GM19395 (cell line): Measurements from ENCODE around the gene GNB1.
"Not testable (repeated sequence)": the region's sequence is repeated elsewhere in the genome, so short reads cannot be mapped to it uniquely, and the experiment has no call there.

Experiments used
- ATAC-seq: cut with Tn5 transposase; IDR thresholded peaks from one replicate; pipeline ENCODE4 v1.9.1; 2021; ENCODE audit warnings: mild to moderate bottlenecking, moderate library complexity; ENCODE audit not compliant: unreplicated experiment

GNB1 gene

GRCh38 chr1:1861761-1862310, 29.1 kb downstream of the GNB1 start:
- not testable (repeated sequence) for ATAC-seq

GRCh38 chr1:1861339-1861730, 29.6 kb downstream of the GNB1 start:
- no peak for ATAC-seq

DNA sequence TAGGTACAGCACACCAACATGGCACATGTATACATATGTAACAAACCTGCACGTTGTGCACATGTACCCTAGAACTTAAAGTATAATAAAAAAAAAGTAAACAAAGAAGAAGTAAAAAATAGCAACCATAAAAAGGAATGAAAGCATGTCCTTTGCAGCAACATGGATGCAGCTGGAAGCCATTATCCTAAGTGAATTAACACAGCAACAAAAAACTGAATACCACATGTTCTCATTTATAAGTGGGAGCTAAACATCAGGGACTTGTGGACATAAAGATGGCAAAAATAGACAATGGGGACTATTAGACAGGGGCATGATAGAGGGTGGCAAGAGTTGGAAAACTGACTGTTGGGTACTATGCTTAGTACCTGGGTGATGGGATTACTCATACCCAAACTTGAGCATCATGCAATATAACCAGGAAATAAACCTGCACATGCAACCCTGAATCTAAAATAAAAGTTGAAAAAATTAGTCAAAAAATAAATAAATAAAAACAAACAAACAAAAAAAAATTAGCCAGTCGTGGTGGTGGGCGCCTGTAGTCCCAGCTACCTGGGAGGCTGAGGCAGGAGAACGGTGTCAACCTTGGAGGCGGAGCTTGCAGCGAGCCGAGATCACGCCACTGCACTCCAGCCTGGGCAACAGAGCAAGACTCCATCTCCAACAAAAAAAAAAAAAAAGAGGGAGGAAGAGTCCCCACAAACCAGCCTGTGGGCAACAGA, 30.8 kb downstream of the GNB1 start:
- not testable (repeated sequence) for ATAC-seq

- ATAC-seq = no peak
Observed at GRCh38 chr1:1858382-1859086, 32.4 kb downstream of the GNB1 start.

DNA sequence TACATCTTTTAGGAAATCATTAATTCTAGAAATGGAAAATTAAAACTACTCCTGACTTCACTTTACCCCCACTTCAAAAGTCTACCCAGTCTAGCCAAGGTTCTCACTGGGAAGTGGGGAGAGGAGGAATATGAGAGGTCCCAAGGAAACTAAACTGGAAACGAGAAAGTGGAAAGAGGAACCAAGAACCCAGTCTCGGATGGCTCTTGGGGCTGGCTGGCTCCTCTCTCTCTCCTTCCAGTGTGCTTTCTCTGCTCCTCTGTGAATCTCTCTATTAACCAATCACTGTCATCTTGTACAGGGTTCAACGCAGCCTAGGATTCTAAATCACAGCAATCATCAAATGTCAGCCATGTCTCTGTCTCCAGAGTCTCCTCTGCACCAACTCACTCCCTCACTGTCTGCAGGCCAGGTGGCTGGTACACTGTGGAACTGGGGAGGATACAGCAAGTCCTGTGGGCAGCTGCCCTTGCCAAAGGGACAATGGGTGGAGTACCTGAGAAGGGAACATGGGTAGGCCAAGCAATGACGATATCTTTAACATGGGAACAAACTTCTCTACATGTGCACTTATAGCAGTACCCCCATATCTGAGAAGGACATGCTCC, 33.7 kb downstream of the GNB1 start:
- no peak for ATAC-seq

DNA sequence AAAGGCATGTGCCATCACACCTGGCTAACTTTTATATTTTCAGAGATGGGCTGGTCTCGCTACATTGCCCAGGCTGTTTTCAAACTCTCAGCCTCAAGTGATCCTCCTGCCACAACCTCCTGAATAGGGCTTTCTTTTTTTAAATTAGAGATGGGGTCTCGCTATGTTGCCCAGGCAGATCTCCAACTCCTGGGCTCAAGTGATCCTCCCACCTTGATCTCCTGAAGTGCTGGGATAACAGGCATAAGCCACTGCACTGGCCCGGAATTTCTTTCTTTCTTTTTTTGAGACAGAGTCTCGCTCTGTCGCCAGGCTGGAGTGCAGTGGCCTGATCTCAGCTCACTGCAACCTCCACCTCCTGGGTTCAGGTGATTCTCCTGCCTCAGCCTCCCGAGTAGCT, 34.7 kb downstream of the GNB1 start:
- ATAC-seq = not testable (repeated sequence)

GRCh38 chr1:1853593-1854257, 37.2 kb downstream of the GNB1 start:
- ATAC-seq = no peak

DNA sequence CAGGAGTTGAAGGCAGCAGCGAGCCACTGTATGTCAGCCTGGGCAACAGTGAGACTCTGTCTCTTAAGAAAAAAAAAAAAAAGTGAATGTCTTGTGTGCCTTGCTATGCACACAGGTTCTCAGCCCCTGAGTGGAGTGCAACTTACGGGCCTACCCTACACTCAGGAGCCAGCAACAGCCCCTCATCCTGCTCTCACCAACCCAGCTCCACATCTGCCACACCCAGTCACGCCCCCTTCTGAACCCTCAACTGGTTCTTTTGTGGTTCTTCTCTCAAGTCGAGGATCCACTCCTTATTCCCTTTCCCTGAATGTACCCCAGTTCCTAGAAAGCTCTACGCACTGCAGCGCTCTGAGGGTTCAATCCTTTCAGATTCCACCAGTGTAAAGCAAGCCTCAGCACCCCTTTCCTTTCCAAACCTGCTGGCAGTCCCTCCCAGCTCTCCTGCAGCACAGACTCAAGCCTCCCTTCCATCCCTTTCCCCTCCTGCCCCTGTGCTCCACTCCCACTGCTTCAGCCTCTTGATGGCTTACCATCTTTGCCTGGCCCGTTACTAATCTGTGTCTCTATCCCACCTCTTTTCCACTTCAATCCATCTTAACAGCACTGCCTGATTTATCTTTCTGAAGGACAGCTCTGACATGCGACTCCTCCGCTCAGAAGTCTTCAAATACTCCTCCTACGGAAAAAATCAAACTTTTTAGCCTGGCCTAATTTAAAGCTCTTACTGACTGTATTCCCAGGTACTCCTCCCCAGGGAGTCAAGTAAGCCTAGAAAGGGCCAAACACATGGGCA, 38.1 kb downstream of the GNB1 start:
- no peak for ATAC-seq

DNA sequence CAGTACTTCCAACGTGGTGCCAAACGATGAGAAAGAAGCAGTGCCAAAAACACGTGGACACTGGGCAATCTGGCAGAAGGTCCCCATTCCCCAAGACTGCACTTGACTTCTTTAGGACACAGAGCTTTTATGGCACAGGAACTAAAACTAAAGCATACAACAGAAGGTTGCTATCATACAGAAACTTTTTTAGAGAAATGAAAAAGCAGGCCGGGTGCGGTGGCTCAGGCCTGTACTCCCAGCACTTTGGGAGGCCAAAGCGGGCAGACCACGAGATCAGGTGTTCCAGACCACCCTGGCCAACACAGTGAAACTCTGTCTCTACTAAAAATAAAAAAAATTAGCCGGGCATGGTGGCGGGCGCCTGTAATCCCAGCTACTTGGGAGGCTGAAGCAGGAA, 43.0 kb downstream of the GNB1 start:
- ATAC-seq = no peak

GRCh38 chr1:1847061-1847850, 43.6 kb downstream of the GNB1 start:
- ATAC-seq = no peak

DNA sequence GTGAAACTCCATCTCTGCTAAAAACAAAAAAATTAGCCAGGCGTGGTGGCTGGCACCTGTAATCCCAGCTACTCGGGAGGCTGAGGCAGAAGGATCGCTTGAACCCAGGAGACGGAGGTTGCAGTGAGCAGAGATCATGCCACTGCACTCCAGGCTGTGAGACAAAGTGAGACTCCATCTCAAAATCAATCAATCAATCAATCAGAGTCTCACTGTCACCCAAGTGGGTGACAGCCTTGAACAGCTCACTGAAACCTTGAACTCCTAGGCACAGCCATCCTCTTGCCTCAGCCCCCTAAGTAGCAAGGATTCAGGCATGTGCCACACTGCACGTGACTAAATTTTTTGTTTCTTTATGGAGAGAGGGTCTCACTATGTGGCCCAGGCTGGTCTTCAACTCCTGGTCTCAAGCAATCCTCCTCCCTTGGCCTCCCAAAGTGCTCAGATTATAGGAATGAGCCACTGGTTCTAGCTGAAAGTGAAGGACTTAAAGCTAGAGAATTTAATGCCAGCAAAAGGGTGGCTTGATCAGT, 44.4 kb downstream of the GNB1 start:
- ATAC-seq = no peak

- no peak for ATAC-seq
Observed at GRCh38 chr1:1842360-1843146, 48.3 kb downstream of the GNB1 start.

- no peak for ATAC-seq
Observed at GRCh38 chr1:1841575-1841995, 49.3 kb downstream of the GNB1 start.

GRCh38 chr1:1839311-1839965, 51.4 kb downstream of the GNB1 start:
- ATAC-seq = no peak

GRCh38 chr1:1836119-1836518, 54.8 kb downstream of the GNB1 start:
- no peak for ATAC-seq

- ATAC-seq = no peak
Observed at GRCh38 chr1:1835546-1835945, 55.3 kb downstream of the GNB1 start.

- no peak for ATAC-seq
Observed at GRCh38 chr1:1833916-1834325, 57.0 kb downstream of the GNB1 start.

DNA sequence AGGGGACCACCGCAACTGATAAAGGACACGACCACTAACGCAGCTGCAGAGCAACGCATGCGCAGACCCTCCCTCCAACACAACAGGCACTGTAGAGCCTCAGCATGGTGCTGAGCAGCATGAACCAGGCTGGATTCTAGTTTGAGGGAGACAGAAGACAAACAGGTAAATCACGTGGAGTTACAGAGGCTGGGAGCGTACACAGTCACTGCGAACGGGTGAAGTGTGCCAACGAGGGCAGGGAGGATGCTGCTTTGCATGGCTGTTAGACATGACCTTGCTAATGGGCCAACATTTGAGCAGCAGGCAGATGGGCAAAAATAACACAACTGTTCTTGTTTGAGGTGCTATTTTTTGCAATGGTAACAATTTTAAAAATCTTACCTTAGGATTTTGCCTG, 57.4 kb downstream of the GNB1 start:
- ATAC-seq = no peak
